ENCODE measurements around the gene SRRM5.

DNA sequence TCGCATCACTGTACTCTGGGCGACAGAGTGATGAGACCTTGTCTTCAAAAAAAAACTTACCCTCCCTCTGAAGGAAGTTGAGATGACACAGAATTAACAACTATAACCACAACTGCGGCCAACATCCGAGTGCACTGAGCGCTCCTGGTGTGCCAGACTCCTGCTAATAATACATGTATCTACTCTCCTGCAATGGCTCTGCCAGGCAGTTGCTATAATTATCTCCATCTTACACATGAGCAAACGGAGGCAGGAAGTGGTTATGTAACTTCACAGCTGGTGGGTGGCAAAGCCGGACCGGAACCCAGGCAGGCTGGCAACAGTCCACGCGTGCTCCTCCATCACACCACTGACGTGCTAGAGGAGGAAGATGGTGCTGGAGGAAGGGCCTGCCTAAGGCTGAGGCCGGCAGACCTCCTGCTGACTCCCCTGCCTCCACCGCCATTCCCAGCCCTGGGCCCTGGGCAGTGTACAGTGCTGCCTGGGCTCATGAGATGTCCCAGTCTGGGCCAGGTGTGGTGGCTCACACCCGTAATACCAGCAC, 49.1 kb upstream of the SRRM5 start:
- TF ChIP-seq EZH2phosphoT487 (IDR thresholded peaks at IDR 0.05; ENCODE audit: unreplicated experiment) (no peak), ZNF331 (CRISPR knock-in tag; IDR thresholded peaks at IDR 0.05; ENCODE audit: low read depth) (no peak), POLR2AphosphoS5 (IDR thresholded peaks at IDR 0.05; ENCODE audit: low read depth) (no peak), EZH2 (IDR thresholded peaks at IDR 0.05; ENCODE audit: low read depth, unreplicated experiment) (no peak), CREB1 (CRISPR knock-in tag; IDR thresholded peaks at IDR 0.05; ENCODE audit: low read depth) (no peak), NANOG (IDR thresholded peaks at IDR 0.05; ENCODE audit: borderline replicate concordance) (no peak), STAT1 (IDR thresholded peaks at IDR 0.05; ENCODE audit: unreplicated experiment) (no peak)
- TF ChIP-seq, protein P1, sequence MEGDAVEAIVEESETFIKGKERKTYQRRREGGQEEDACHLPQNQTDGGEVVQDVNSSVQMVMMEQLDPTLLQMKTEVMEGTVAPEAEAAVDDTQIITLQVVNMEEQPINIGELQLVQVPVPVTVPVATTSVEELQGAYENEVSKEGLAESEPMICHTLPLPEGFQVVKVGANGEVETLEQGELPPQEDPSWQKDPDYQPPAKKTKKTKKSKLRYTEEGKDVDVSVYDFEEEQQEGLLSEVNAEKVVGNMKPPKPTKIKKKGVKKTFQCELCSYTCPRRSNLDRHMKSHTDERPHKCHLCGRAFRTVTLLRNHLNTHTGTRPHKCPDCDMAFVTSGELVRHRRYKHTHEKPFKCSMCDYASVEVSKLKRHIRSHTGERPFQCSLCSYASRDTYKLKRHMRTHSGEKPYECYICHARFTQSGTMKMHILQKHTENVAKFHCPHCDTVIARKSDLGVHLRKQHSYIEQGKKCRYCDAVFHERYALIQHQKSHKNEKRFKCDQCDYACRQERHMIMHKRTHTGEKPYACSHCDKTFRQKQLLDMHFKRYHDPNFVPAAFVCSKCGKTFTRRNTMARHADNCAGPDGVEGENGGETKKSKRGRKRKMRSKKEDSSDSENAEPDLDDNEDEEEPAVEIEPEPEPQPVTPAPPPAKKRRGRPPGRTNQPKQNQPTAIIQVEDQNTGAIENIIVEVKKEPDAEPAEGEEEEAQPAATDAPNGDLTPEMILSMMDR (conservative IDR thresholded peaks at IDR 0.05; ENCODE audit: low read depth in 2 of 2) = no peak
- TF ChIP-seq, protein P2, sequence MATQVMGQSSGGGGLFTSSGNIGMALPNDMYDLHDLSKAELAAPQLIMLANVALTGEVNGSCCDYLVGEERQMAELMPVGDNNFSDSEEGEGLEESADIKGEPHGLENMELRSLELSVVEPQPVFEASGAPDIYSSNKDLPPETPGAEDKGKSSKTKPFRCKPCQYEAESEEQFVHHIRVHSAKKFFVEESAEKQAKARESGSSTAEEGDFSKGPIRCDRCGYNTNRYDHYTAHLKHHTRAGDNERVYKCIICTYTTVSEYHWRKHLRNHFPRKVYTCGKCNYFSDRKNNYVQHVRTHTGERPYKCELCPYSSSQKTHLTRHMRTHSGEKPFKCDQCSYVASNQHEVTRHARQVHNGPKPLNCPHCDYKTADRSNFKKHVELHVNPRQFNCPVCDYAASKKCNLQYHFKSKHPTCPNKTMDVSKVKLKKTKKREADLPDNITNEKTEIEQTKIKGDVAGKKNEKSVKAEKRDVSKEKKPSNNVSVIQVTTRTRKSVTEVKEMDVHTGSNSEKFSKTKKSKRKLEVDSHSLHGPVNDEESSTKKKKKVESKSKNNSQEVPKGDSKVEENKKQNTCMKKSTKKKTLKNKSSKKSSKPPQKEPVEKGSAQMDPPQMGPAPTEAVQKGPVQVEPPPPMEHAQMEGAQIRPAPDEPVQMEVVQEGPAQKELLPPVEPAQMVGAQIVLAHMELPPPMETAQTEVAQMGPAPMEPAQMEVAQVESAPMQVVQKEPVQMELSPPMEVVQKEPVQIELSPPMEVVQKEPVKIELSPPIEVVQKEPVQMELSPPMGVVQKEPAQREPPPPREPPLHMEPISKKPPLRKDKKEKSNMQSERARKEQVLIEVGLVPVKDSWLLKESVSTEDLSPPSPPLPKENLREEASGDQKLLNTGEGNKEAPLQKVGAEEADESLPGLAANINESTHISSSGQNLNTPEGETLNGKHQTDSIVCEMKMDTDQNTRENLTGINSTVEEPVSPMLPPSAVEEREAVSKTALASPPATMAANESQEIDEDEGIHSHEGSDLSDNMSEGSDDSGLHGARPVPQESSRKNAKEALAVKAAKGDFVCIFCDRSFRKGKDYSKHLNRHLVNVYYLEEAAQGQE (IDR thresholded peaks at IDR 0.05; ENCODE audit: unreplicated experiment) = no peak
- TF ChIP-seq, protein P3, sequence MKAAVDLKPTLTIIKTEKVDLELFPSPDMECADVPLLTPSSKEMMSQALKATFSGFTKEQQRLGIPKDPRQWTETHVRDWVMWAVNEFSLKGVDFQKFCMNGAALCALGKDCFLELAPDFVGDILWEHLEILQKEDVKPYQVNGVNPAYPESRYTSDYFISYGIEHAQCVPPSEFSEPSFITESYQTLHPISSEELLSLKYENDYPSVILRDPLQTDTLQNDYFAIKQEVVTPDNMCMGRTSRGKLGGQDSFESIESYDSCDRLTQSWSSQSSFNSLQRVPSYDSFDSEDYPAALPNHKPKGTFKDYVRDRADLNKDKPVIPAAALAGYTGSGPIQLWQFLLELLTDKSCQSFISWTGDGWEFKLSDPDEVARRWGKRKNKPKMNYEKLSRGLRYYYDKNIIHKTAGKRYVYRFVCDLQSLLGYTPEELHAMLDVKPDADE (IDR thresholded peaks at IDR 0.05) = no peak
